GM19452 (cell line): ENCODE results near the gene NRXN3.

ENCODE experiments used
- ATAC-seq: cut with Tn5 transposase; IDR thresholded peaks from one replicate; pipeline ENCODE4 v1.9.1; 2021; ENCODE audit not compliant: unreplicated experiment

The NRXN3 gene

GRCh38 chr14:78240567-78240966, 70.4 kb downstream of the NRXN3 start:
- no peak for ATAC-seq

- no peak for ATAC-seq
Observed at GRCh38 chr14:78242086-78242485, 71.9 kb downstream of the NRXN3 start.

- no peak for ATAC-seq
Observed at GRCh38 chr14:78243187-78243586, 73.0 kb downstream of the NRXN3 start.

DNA sequence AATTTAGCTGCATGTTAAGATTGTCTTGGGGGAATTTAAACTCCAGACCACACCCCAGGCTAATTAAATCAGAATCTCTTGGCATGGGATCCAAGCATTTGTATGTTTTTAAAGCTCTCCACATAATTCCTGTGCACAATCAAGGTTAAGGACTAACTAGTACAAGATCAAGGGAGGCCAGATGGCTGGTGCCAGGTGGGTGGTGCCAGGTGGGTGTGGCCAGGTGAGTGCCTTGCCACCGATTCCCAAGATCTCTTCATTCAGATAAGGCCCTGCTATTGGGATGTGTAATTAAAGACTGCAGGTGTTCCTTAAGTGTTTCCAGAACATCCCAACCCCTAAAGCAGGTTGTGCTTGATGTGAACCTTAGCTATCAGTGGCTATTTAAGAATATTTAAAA, 75.1 kb downstream of the NRXN3 start:
- ATAC-seq, result no peak

GRCh38 chr14:78248501-78249090, 78.4 kb downstream of the NRXN3 start:
- no peak for ATAC-seq

- no peak for ATAC-seq
Observed at GRCh38 chr14:78251308-78251707, 81.1 kb downstream of the NRXN3 start.

- ATAC-seq, result no peak
Observed at GRCh38 chr14:78253986-78254385, 83.8 kb downstream of the NRXN3 start.

DNA sequence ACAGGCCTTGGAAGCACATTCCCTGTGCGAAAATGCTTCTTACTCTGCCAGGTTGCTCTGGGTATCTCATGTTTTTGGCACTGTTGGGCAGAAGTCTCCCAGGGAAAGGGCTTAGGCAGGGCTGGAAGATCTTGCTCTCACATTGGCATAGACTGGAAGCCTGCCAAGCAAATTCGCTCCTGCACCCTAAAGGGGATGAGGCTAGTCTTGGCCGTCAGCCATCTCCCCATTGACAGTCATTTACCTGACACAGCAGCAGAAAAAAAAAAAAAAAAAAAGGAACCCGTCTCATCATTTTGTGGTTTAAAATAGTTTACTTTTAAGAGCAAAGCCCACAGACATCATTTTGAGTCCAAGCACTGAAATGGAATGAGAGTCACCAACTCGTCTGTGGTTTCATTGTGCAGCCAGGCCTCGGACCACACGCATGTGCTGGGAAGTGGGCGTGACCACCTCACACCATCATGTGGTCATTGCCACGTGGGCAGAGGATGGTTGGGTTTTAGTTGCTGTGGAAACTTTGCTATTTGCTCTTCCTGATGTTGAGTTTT, 84.8 kb downstream of the NRXN3 start:
- no peak for ATAC-seq

- no peak for ATAC-seq
Observed at GRCh38 chr14:78259831-78260230, 89.7 kb downstream of the NRXN3 start.

DNA sequence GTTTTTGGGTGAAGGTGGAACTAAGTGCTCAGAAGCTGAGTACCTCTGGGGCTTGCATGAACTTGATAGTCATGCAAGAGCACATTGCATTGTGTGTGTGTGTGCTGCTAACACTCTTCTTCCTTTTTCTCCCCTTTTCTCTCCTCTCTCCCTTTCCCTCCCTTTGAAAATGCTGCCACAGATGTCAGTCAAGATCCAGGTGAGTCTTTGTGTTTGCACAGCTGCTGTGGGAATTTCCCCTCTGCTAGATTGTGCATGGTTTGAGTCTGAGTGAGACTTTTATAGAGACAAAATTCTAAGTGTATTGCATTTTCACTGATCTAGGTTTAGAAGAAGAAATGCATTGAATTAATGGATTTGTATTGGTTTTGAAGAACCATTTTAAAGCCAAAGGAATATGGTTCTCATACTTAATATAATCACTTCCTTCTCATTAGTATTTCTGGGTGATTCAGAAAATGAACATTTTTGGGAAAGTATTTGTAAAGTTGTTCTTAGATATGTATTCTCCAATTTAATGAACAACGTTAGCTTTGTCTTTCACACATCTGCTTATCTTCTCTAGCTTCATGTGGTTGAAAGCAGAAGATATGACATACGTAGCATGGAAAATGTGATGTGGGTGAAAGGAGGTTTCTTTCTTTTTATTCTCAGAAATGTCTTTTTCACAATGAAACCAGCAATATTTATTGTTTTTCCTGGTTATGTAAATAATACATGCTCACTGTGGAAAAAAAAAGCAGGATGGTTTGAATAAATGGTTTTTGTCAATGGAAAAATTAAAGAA, 108.5 kb downstream of the NRXN3 start:
- ATAC-seq, result no peak

GRCh38 chr14:78282437-78282836, 112.3 kb downstream of the NRXN3 start:
- ATAC-seq, result no peak

- no peak for ATAC-seq
Observed at GRCh38 chr14:78286210-78286609, 116.0 kb downstream of the NRXN3 start.

GRCh38 chr14:78292003-78292402, 121.8 kb downstream of the NRXN3 start:
- ATAC-seq, result peak; percentile 94

- ATAC-seq, result no peak
Observed at GRCh38 chr14:78297858-78298257, 127.7 kb downstream of the NRXN3 start.

- no peak for ATAC-seq
Observed at GRCh38 chr14:78298298-78298697, 128.1 kb downstream of the NRXN3 start.

DNA sequence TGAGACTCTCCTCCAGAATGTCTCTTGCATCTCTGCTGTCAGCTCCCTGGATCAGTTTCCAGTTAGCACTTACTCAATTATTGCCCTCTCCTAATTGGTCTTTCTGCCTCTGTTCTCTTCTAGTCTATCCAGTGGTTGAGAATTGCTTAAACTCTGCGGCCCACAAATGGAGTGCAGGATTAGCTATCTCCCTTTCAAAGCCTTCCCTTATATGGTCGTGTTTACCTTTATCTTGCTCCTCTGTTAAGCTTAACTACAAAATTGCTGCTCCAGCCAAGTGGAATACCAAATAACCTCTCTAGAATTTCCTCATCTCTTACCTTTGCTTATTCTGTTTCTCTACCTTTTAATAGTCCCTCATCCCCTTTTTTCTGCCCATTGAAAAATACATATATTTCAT, 132.7 kb downstream of the NRXN3 start:
- no peak for ATAC-seq

- ATAC-seq, result no peak
Observed at GRCh38 chr14:78307671-78308070, 137.5 kb downstream of the NRXN3 start.

DNA sequence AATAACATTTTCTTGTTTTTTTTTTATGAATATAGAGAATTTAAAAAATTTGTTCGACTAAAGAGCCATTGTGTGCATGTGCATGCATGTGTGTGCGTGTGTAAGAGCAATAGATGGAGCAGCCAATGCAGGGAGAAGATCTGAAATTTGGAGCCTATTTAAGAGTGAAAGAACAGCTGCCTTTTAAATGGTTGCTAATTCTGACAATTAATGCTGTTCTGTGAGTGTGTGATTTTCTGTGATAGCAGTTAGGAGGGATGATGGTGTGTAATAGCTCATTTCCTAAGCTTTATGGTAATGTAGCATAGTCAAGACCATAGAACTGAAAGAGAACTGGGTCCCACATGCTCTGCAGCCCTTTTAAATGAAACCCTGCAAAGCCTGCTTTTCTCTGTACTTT, 137.9 kb downstream of the NRXN3 start:
- no peak for ATAC-seq

DNA sequence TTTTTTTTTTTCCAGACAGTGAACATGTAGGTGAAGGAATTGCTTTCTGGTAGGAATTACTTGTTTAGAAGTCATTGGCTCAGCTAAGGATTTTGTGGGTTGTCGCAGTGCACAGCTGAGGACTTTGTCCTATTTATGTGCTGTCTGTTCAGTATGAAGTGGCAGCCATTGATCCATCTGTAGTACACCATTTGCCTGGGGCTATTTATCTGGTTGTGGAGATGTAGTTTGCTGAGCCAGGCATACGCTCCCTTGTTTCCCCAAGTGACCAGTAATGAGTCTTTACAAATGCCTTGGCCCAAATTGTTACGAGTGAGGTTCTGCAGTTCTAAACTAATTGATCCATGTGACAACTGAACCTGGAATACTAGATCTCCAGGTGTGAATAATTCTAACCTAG, 140.1 kb downstream of the NRXN3 start:
- no peak for ATAC-seq

DNA sequence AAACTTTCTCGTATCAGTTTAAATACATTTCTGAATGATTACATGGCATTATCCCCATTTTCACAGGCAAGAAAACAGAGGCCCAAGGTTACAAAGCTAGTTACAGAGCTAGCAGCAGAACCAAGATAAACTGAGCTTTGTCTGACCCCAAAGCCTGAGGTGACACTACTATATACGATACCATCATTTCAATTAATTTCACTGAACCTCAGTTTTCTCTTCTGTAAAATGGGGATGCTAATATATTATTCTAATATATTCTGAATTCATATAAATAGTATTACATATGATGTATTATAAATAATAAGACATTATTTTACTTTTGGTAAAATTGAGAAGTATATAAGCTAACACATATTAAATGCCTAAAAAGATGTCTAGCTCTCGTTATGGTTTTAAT, 143.3 kb downstream of the NRXN3 start:
- ATAC-seq, result no peak

- ATAC-seq, result no peak
Observed at GRCh38 chr14:78314484-78314883, 144.3 kb downstream of the NRXN3 start.

GRCh38 chr14:78316052-78316451, 145.9 kb downstream of the NRXN3 start:
- no peak for ATAC-seq

DNA sequence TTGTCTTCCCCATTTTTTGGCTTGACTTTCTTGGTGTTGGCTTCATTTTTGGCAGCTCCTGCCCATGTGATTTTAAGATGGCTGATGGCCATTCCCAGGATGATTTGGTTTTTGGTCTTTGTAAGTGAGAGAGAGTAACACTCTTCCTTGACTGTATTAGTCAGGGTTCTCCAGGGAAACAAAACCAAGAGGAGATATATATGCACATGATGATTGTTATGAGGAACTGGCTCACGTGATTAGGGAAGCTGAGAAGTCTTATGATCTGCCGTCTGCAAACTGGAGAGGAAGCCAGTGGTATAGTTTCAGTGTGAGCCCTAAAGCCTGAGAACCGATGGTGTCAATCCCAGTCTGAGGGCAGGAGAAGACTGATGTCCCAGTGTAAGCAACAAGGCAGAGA, 146.6 kb downstream of the NRXN3 start:
- no peak for ATAC-seq
